ENCODE data around the gene RPL13A.

RPL13A gene

GRCh38 chr19:49481020-49481683 lies 6.3 kb upstream of the RPL13A start:
- Histone ChIP-seq H4K20me1 (ENCODE audit: insufficient read depth, low read length) (no peaks in the 10 kb centered on the region), H3K9ac (ENCODE audit: low read length) (no peak overlapping the region), H3K27me3 (replicated peaks; ENCODE audit: insufficient read depth, low read length) (no peaks in the 10 kb centered on the region), H3K4me3 (ENCODE audit: low read length) (no peak overlapping the region), H3F3A (ENCODE audit: insufficient read depth, low read length) (no peaks in the 10 kb centered on the region), H3K27ac (ENCODE audit: low read length) (no peak overlapping the region), H3K4me1 (ENCODE audit: low read length) (no peaks in the 10 kb centered on the region), H2AFZ (ENCODE audit: low read length) (no peak overlapping the region), H3K9me3 (replicated peaks; ENCODE audit: insufficient read depth, low read length) (no peaks in the 10 kb centered on the region), H3K36me3 (replicated peaks; ENCODE audit: insufficient read depth, low read length) (no peaks in the 10 kb centered on the region), H3K79me2 (ENCODE audit: low read length) (no peaks in the 10 kb centered on the region), H3K4me2 (ENCODE audit: low read depth, low read length) (no peak overlapping the region), H3K9me2 (replicated peaks; ENCODE audit: insufficient read depth, low read length) (no peaks in the 10 kb centered on the region)
- TF ChIP-seq CTCF (IDR thresholded peaks at IDR 0.05; ENCODE audit: low read length) (no peak), EZH2 (optimal IDR thresholded peaks at IDR 0.05; ENCODE audit: low read depth, low read length) (no peak), EZH2phosphoT487 (IDR thresholded peaks at IDR 0.05; ENCODE audit: low read length) (no peak)
- no peak for DNase-seq

- Histone ChIP-seq H3K9me3 (replicated peaks; ENCODE audit: insufficient read depth, low read length) (no peaks in the 10 kb centered on the region), H3K27me3 (replicated peaks; ENCODE audit: insufficient read depth, low read length) (no peaks in the 10 kb centered on the region), H3K27ac (ENCODE audit: low read length) (no peak overlapping the region), H3K9me2 (replicated peaks; ENCODE audit: insufficient read depth, low read length) (no peaks in the 10 kb centered on the region), H3K79me2 (ENCODE audit: low read length) (peaks cover 31% of the 10 kb centered on the region), H3K4me3 (ENCODE audit: low read length) (no peak overlapping the region), H3K9ac (ENCODE audit: low read length) (no peak overlapping the region), H3F3A (ENCODE audit: insufficient read depth, low read length) (peaks cover 37% of the 10 kb centered on the region), H4K20me1 (ENCODE audit: insufficient read depth, low read length) (peaks cover 23% of the 10 kb centered on the region), H3K4me2 (ENCODE audit: low read depth, low read length) (no peak overlapping the region), H2AFZ (ENCODE audit: low read length) (peak overlapping the region; percentile 83; the same call in 1 of the 2 replicates), H3K36me3 (replicated peaks; ENCODE audit: insufficient read depth, low read length) (peaks cover 23% of the 10 kb centered on the region), H3K4me1 (ENCODE audit: low read length) (peaks cover 3% of the 10 kb centered on the region; the same call in 1 of the 2 replicates)
- TF ChIP-seq CTCF (IDR thresholded peaks at IDR 0.05; ENCODE audit: low read length) (no peak), EZH2phosphoT487 (IDR thresholded peaks at IDR 0.05; ENCODE audit: low read length) (no peak), EZH2 (optimal IDR thresholded peaks at IDR 0.05; ENCODE audit: low read depth, low read length) (no peak)
- DNase-seq = no peak
Measured at GRCh38 chr19:49486232-49486631, 1.2 kb upstream of the RPL13A start.

- Histone ChIP-seq H3K4me1 (ENCODE audit: low read length) (peaks cover 3% of the 10 kb centered on the region; the same call in 1 of the 2 replicates), H3F3A (ENCODE audit: insufficient read depth, low read length) (peaks cover 43% of the 10 kb centered on the region), H3K4me2 (ENCODE audit: low read depth, low read length) (peak overlapping the region; percentile 51; the same call in 1 of the 2 replicates), H3K9me3 (replicated peaks; ENCODE audit: insufficient read depth, low read length) (no peaks in the 10 kb centered on the region), H3K27ac (ENCODE audit: low read length) (no peak overlapping the region), H3K9ac (ENCODE audit: low read length) (peak overlapping the region; percentile 45; the same call in 1 of the 2 replicates), H3K9me2 (replicated peaks; ENCODE audit: insufficient read depth, low read length) (no peaks in the 10 kb centered on the region), H3K36me3 (replicated peaks; ENCODE audit: insufficient read depth, low read length) (peaks cover 23% of the 10 kb centered on the region), H2AFZ (ENCODE audit: low read length) (peak overlapping the region; percentile 83; the same call in 1 of the 2 replicates), H3K79me2 (ENCODE audit: low read length) (peaks cover 31% of the 10 kb centered on the region), H3K4me3 (ENCODE audit: low read length) (peak overlapping the region; percentile 35; the same call in 1 of the 2 replicates), H4K20me1 (ENCODE audit: insufficient read depth, low read length) (peaks cover 23% of the 10 kb centered on the region), H3K27me3 (replicated peaks; ENCODE audit: insufficient read depth, low read length) (no peaks in the 10 kb centered on the region)
- DNase-seq = no peak
- no peak for TF ChIP-seq EZH2phosphoT487 (IDR thresholded peaks at IDR 0.05; ENCODE audit: low read length)
- TF ChIP-seq EZH2 (optimal IDR thresholded peaks at IDR 0.05; ENCODE audit: low read depth, low read length) = no peak
- no peak for TF ChIP-seq CTCF (IDR thresholded peaks at IDR 0.05; ENCODE audit: low read length)
Measured at GRCh38 chr19:49486710-49487276, 615 bp upstream of the RPL13A start.
